Astrocyte (in vitro differentiated cells and primary cell): ENCODE measurements around the gene THRB. TPM values are rescaled to one million over a fixed set of nuclear protein-coding genes. Genes with fewer than 3 reads are reported as not detected.

Experiments
- DNase-seq: peaks from one replicate; pipeline ENCODE4 v3.0.0-alpha.2; 2010; ENCODE audit warnings: low read depth
- FAIRE-seq: peaks from 2 replicates; lab custom pipeline; 2011; peaks lifted over from hg19 to GRCh38; lab: Jason Lieb, UNC
- H2AFZ ChIP-seq: 2 replicates; pipeline ENCODE4 v1.6.0; 2012; ENCODE audit warnings: low read depth, low read length, inconsistent platforms
- H3K27ac ChIP-seq: 2 replicates; pipeline ENCODE4 v1.5.1; 2011; ENCODE audit warnings: low read depth, low read length, inconsistent platforms
- H3K27me3 ChIP-seq: 2 replicates; pipeline ENCODE4 v1.6.0; 2011; ENCODE audit warnings: low read length, inconsistent platforms; ENCODE audit not compliant: insufficient read depth
- H3K36me3 ChIP-seq: 2 replicates; pipeline ENCODE4 v1.5.1; 2011; ENCODE audit warnings: low read length, inconsistent platforms; ENCODE audit not compliant: insufficient read depth
- H3K4me1 ChIP-seq: 2 replicates; pipeline ENCODE4 v1.5.1; 2011; ENCODE audit warnings: low read length, inconsistent platforms; ENCODE audit not compliant: insufficient read depth
- H3K4me2 ChIP-seq: 2 replicates; pipeline ENCODE4 v1.6.0; 2012; ENCODE audit warnings: low read length, inconsistent platforms
- H3K4me3 ChIP-seq: 2 replicates; pipeline ENCODE4 v1.5.1; 2011; ENCODE audit warnings: low read depth, mild to moderate bottlenecking, low read length, inconsistent platforms; ENCODE audit not compliant: insufficient read depth
- H3K79me2 ChIP-seq: 2 replicates; pipeline ENCODE4 v1.6.0; 2012; ENCODE audit warnings: mild to moderate bottlenecking, low read length, inconsistent platforms; ENCODE audit not compliant: insufficient read depth
- H3K9ac ChIP-seq: 2 replicates; pipeline ENCODE4 v1.6.0; 2012; ENCODE audit warnings: mild to moderate bottlenecking, low read length, inconsistent platforms
- H3K9me3 ChIP-seq: 2 replicates; pipeline ENCODE4 v1.5.1; 2012; ENCODE audit warnings: low read depth, mild to moderate bottlenecking, low read length, inconsistent platforms; ENCODE audit not compliant: insufficient read depth
- H4K20me1 ChIP-seq: 2 replicates; pipeline ENCODE4 v1.6.0; 2012; ENCODE audit warnings: low read length, inconsistent platforms; ENCODE audit not compliant: insufficient read depth
- H3K27ac Mint-ChIP-seq: one replicate; pipeline ENCODE4 v1.8.0; 2021; ENCODE audit warnings: mild to moderate bottlenecking, mixed read lengths; ENCODE audit not compliant: unreplicated experiment
- H3K27me3 Mint-ChIP-seq: one replicate; pipeline ENCODE4 v1.8.0; 2021; ENCODE audit warnings: low read depth, mixed read lengths; ENCODE audit not compliant: unreplicated experiment
- H3K36me3 Mint-ChIP-seq: one replicate; pipeline ENCODE4 v1.8.0; 2021; ENCODE audit warnings: low read depth, mixed read lengths; ENCODE audit not compliant: unreplicated experiment
- H3K4me1 Mint-ChIP-seq: one replicate; pipeline ENCODE4 v1.8.0; 2021; ENCODE audit warnings: low read depth, mixed read lengths; ENCODE audit not compliant: unreplicated experiment
- H3K4me3 Mint-ChIP-seq: one replicate; pipeline ENCODE4 v1.8.0; 2021; ENCODE audit warnings: mild to moderate bottlenecking, moderate library complexity, mixed read lengths; ENCODE audit not compliant: unreplicated experiment
- H3K9me3 Mint-ChIP-seq: one replicate; pipeline ENCODE4 v1.8.0; 2021; ENCODE audit warnings: mild to moderate bottlenecking, mixed read lengths; ENCODE audit not compliant: unreplicated experiment
- EZH2 ChIP-seq: IDR thresholded peaks from 2 replicates; pipeline ENCODE4 v1.6.1; 2012; ENCODE audit warnings: mild to moderate bottlenecking, low read length, inconsistent platforms; ENCODE audit not compliant: insufficient read depth
- total RNA-seq: library from RNA; stranded (reverse); gene quantifications from 2 replicates; pipeline ENCODE4 v1.2.1, GENCODE V29; 2021
- TF ChIP-seq, protein P1 (sequence below): IDR thresholded peaks from 2 replicates; pipeline ENCODE4 v1.5.1; 2011; ENCODE audit warnings: low read depth, mild to moderate bottlenecking, inconsistent platforms, low read length, moderate library complexity; ENCODE audit not compliant: insufficient read depth

The THRB gene
- total RNA-seq, 1 donor from 2014 or later: 8.5 TPM

- Histone ChIP-seq H3K4me3 (no peak overlapping the region), H3K9me3 (no peaks in the 10 kb centered on the region), H3K36me3 (no peaks in the 10 kb centered on the region), H3K27ac (no peak overlapping the region), H3K9ac (no peak overlapping the region), H3K79me2 (no peaks in the 10 kb centered on the region), H4K20me1 (no peaks in the 10 kb centered on the region), H3K4me2 (no peak overlapping the region), H2AFZ (no peak overlapping the region), H3K4me1 (no peaks in the 10 kb centered on the region), H3K27me3 (peaks cover 2% of the 10 kb centered on the region)
- no peaks in the 10 kb centered on the region for H3K27me3 Mint-ChIP-seq
- FAIRE-seq: no peak
- TF ChIP-seq, protein P1, sequence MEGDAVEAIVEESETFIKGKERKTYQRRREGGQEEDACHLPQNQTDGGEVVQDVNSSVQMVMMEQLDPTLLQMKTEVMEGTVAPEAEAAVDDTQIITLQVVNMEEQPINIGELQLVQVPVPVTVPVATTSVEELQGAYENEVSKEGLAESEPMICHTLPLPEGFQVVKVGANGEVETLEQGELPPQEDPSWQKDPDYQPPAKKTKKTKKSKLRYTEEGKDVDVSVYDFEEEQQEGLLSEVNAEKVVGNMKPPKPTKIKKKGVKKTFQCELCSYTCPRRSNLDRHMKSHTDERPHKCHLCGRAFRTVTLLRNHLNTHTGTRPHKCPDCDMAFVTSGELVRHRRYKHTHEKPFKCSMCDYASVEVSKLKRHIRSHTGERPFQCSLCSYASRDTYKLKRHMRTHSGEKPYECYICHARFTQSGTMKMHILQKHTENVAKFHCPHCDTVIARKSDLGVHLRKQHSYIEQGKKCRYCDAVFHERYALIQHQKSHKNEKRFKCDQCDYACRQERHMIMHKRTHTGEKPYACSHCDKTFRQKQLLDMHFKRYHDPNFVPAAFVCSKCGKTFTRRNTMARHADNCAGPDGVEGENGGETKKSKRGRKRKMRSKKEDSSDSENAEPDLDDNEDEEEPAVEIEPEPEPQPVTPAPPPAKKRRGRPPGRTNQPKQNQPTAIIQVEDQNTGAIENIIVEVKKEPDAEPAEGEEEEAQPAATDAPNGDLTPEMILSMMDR: no peak
- no peak for TF ChIP-seq EZH2
- H3K4me1 Mint-ChIP-seq: peaks cover 25% of the 10 kb centered on the region
- peaks cover 14% of the 10 kb centered on the region for H3K9me3 Mint-ChIP-seq
- peaks cover 12% of the 10 kb centered on the region for H3K36me3 Mint-ChIP-seq
- H3K4me3 Mint-ChIP-seq: no peak overlapping the region
- H3K27ac Mint-ChIP-seq: no peak overlapping the region
- DNase-seq: no peak
Measured at GRCh38 chr3:24316887-24317383, 177.7 kb downstream of the THRB start.

- no peaks in the 10 kb centered on the region for H3K4me1 ChIP-seq
- Mint-ChIP-seq H3K4me3 (no peak overlapping the region), H3K27ac (no peak overlapping the region), H3K36me3 (peaks cover 14% of the 10 kb centered on the region), H3K9me3 (peaks cover 14% of the 10 kb centered on the region), H3K4me1 (peaks cover 31% of the 10 kb centered on the region), H3K27me3 (no peaks in the 10 kb centered on the region)
- H3K27me3 ChIP-seq: peaks cover 6% of the 10 kb centered on the region
- H2AFZ ChIP-seq: no peak overlapping the region
- no peak overlapping the region for H3K27ac ChIP-seq
- H3K9ac ChIP-seq: no peak overlapping the region
- no peaks in the 10 kb centered on the region for H3K79me2 ChIP-seq
- DNase-seq (no peak), FAIRE-seq (no peak)
- H3K4me3 ChIP-seq: no peak overlapping the region
- TF ChIP-seq, protein P1: no peak
- no peak for TF ChIP-seq EZH2
- H3K36me3 ChIP-seq: no peaks in the 10 kb centered on the region
- no peaks in the 10 kb centered on the region for H3K9me3 ChIP-seq
- H4K20me1 ChIP-seq: no peaks in the 10 kb centered on the region
- no peak overlapping the region for H3K4me2 ChIP-seq
Measured at GRCh38 chr3:24315971-24316370, 178.7 kb downstream of the THRB start.

DNA sequence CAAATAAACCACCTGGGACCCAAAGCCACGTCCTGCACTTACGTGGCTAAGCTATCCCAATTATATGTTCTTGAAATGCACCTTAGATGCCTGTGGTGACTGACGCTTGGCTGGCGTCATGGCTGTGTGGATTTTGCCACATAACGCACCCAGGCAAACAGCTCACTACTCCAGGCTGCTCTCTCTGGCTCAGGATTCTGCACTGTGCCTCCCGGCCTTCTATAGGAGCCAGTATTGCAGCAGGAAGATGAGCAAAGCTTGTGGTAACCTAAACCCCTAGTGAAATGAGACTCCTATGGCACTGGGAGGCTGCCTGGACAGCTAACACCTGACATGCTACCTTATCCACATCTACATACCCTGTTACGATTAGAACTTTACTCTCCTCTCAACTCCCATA lies 179.3 kb downstream of the THRB start:
- Histone ChIP-seq H3K4me3 (no peak overlapping the region), H3K9me3 (no peaks in the 10 kb centered on the region), H3K36me3 (no peaks in the 10 kb centered on the region), H4K20me1 (no peaks in the 10 kb centered on the region), H3K27ac (no peak overlapping the region), H3K4me2 (no peak overlapping the region), H2AFZ (no peak overlapping the region), H3K27me3 (peaks cover 6% of the 10 kb centered on the region), H3K9ac (no peak overlapping the region), H3K79me2 (no peaks in the 10 kb centered on the region), H3K4me1 (no peaks in the 10 kb centered on the region)
- no peak overlapping the region for H3K27ac Mint-ChIP-seq
- peaks cover 34% of the 10 kb centered on the region for H3K4me1 Mint-ChIP-seq
- DNase-seq (no peak), FAIRE-seq (no peak)
- H3K9me3 Mint-ChIP-seq: peaks cover 14% of the 10 kb centered on the region
- H3K27me3 Mint-ChIP-seq: no peaks in the 10 kb centered on the region
- H3K4me3 Mint-ChIP-seq: no peak overlapping the region
- TF ChIP-seq EZH2: no peak
- TF ChIP-seq, protein P1: no peak
- peaks cover 14% of the 10 kb centered on the region for H3K36me3 Mint-ChIP-seq
